HL-60/S4 treated with phorbol 12-myristate 13-acetate at 8.2 ng/mL for 4 days and 3 days (cell line): ENCODE measurements around the gene NEIL3.

ENCODE experiments used
- in situ Hi-C: fragments of 300-500 bp; cut with MboI; formaldehyde crosslinking; loops from 2 replicates; pipeline ENCODE4 v1.15.0; 2022; ENCODE audit warnings: low sequenced_read_pairs

NEIL3 gene

GRCh38 chr4:177405508-177405907 is 95.8 kb downstream of the NEIL3 start:
- in situ Hi-C loops, result no loop called here

- in situ Hi-C loops, result no loop called here
These were observed 98.3 kb downstream of the NEIL3 start for GRCh38 chr4:177408023-177408422.

- in situ Hi-C loops, result no loop called here
These were observed 100.9 kb downstream of the NEIL3 start for GRCh38 chr4:177410566-177410965.

- in situ Hi-C loops, result no loop called here
These were observed 102.3 kb downstream of the NEIL3 start for GRCh38 chr4:177411996-177412395.
